GM19455 (cell line): Measurements from ENCODE around the gene TBCEL.

Source experiments
- ATAC-seq: cut with Tn5 transposase; IDR thresholded peaks from one replicate; pipeline ENCODE4 v1.9.1; 2021; ENCODE audit not compliant: unreplicated experiment

TBCEL gene

GRCh38 chr11:121134741-121135312 lies 110.9 kb downstream of the TBCEL start:
- no peak for ATAC-seq

GRCh38 chr11:121137005-121137404 lies 113.1 kb downstream of the TBCEL start:
- no peak for ATAC-seq

DNA sequence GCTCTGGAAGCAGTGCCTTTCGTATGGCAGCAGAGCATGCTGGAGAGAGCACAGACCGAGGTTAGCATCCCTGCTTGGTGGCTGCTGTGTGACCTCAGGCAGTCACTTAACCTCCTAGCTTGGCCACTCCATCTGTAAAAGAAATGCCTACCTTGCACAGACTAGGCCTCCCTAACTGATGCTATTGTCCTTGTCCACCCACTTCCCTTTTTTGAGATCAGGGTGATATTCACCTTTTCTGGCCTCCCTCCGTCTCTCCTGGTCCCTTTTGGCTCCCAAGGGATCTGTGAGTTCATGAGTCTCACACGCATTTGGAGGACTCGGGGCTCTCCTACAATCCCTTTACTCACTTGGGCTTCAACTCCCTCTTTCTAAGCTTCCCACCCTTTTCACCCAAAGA lies 114.4 kb downstream of the TBCEL start:
- ATAC-seq, result no peak

- ATAC-seq, result no peak
Observed at GRCh38 chr11:121140369-121140768, 116.5 kb downstream of the TBCEL start.
